ENCODE measurements around the gene ETHE1.

- no peak for TF ChIP-seq ZNF423 (CRISPR knock-in tag; IDR thresholded peaks at IDR 0.05)
- no peak for TF ChIP-seq RELA (CRISPR knock-in tag; IDR thresholded peaks at IDR 0.05; ENCODE audit: borderline replicate concordance)
- TF ChIP-seq MAX (CRISPR knock-in tag; IDR thresholded peaks at IDR 0.05) = no peak
- no peak for TF ChIP-seq CTCF (IDR thresholded peaks at IDR 0.05)
- TF ChIP-seq JUN (CRISPR knock-in tag; IDR thresholded peaks at IDR 0.05) = no peak
- no peak for TF ChIP-seq USF2 (CRISPR knock-in tag; IDR thresholded peaks at IDR 0.05)
- TF ChIP-seq NFYB (CRISPR knock-in tag; conservative IDR thresholded peaks at IDR 0.05; ENCODE audit: low read depth) = no peak
- TF ChIP-seq ETV6 (CRISPR knock-in tag; IDR thresholded peaks at IDR 0.05) = no peak
- no peak for TF ChIP-seq ATF2 (CRISPR knock-in tag; IDR thresholded peaks at IDR 0.05; ENCODE audit: borderline replicate concordance, low read depth)
- TF ChIP-seq CREB1 (CRISPR knock-in tag; IDR thresholded peaks at IDR 0.05) = no peak
Measured at GRCh38 chr19:43552616-43553015, 25.6 kb upstream of the ETHE1 start.

All from WTC11 (cell line).